Measurements from ENCODE around the gene MFAP2. TPM values are rescaled to one million over a fixed set of nuclear protein-coding genes. Genes with fewer than 3 reads are reported as not detected.

Gene MFAP2
- total RNA-seq, 1 experiment from 2014 or later: 55.9 TPM

- no peak for DNase-seq (ENCODE audit: low spot score)
- in situ Hi-C loops (cut with HindIII; ENCODE audit: low sequenced_read_pairs): no loop called here
Observed at GRCh38 chr1:16984717-16985116, 4.3 kb upstream of the MFAP2 start.

- in situ Hi-C loops (cut with HindIII; ENCODE audit: low sequenced_read_pairs): no loop called here
- no peak for DNase-seq (ENCODE audit: low spot score)
Observed at GRCh38 chr1:16983649-16984048, 3.2 kb upstream of the MFAP2 start.

GRCh38 chr1:16982902-16983301, 2.5 kb upstream of the MFAP2 start:
- no peak for DNase-seq (ENCODE audit: low spot score)
- in situ Hi-C loops (cut with HindIII; ENCODE audit: low sequenced_read_pairs): no loop called here

- in situ Hi-C loops (cut with HindIII; ENCODE audit: low sequenced_read_pairs): no loop called here
- DNase-seq (ENCODE audit: low spot score): no peak
Observed at GRCh38 chr1:16981269-16981849, 939 bp upstream of the MFAP2 start.

GRCh38 chr1:16979475-16980327, 719 bp downstream of the MFAP2 start:
- no peak for DNase-seq (ENCODE audit: low spot score)
- in situ Hi-C loops (cut with HindIII; ENCODE audit: low sequenced_read_pairs): no loop called here

GRCh38 chr1:16978567-16979474, 1.6 kb downstream of the MFAP2 start:
- in situ Hi-C loops (cut with HindIII; ENCODE audit: low sequenced_read_pairs): no loop called here
- no peak for DNase-seq (ENCODE audit: low spot score)

GRCh38 chr1:16978139-16978538, 2.3 kb downstream of the MFAP2 start:
- no peak for DNase-seq (ENCODE audit: low spot score)
- in situ Hi-C loops (cut with HindIII; ENCODE audit: low sequenced_read_pairs): no loop called here

GRCh38 chr1:16977377-16977776, 3.0 kb downstream of the MFAP2 start:
- DNase-seq (ENCODE audit: low spot score): no peak
- in situ Hi-C loops (cut with HindIII; ENCODE audit: low sequenced_read_pairs): no loop called here

GRCh38 chr1:16976966-16977365, 3.5 kb downstream of the MFAP2 start:
- in situ Hi-C loops (cut with HindIII; ENCODE audit: low sequenced_read_pairs): no loop called here
- no peak for DNase-seq (ENCODE audit: low spot score)

GRCh38 chr1:16975838-16976237, 4.6 kb downstream of the MFAP2 start:
- no peak for DNase-seq (ENCODE audit: low spot score)
- in situ Hi-C loops (cut with HindIII; ENCODE audit: low sequenced_read_pairs): no loop called here

- in situ Hi-C loops (cut with HindIII; ENCODE audit: low sequenced_read_pairs): no loop called here
- no peak for DNase-seq (ENCODE audit: low spot score)
Observed at GRCh38 chr1:16975211-16975610, 5.2 kb downstream of the MFAP2 start.

GRCh38 chr1:16973215-16973614, 7.2 kb downstream of the MFAP2 start:
- no peak for DNase-seq (ENCODE audit: low spot score)
- in situ Hi-C loops (cut with HindIII; ENCODE audit: low sequenced_read_pairs): loop anchor here (5.0 kb wide), 1 partner anchor 69 kb away; no protein-coding TSS in a partner anchor

- in situ Hi-C loops (cut with HindIII; ENCODE audit: low sequenced_read_pairs): loop anchor here (5.0 kb wide), 1 partner anchor 70 kb away; no protein-coding TSS in a partner anchor
- DNase-seq (ENCODE audit: low spot score): no peak
Observed at GRCh38 chr1:16972189-16972895, 8.1 kb downstream of the MFAP2 start.

- peak; percentile 46 for DNase-seq (ENCODE audit: low spot score)
- in situ Hi-C loops (cut with HindIII; ENCODE audit: low sequenced_read_pairs): loop anchor here (5.0 kb wide), 1 partner anchor 71 kb away; no protein-coding TSS in a partner anchor
Observed at GRCh38 chr1:16971341-16972188, 8.9 kb downstream of the MFAP2 start.

- DNase-seq (ENCODE audit: low spot score): no peak
- in situ Hi-C loops (cut with HindIII; ENCODE audit: low sequenced_read_pairs): loop anchor here (5.0 kb wide), 1 partner anchor 72 kb away; no protein-coding TSS in a partner anchor
Observed at GRCh38 chr1:16970132-16970910, 10.1 kb downstream of the MFAP2 start.

GRCh38 chr1:16969651-16970050, 10.8 kb downstream of the MFAP2 start:
- in situ Hi-C loops (cut with HindIII; ENCODE audit: low sequenced_read_pairs): loop anchor here (5.0 kb wide), 1 partner anchor 73 kb away; no protein-coding TSS in a partner anchor

GRCh38 chr1:16969057-16969611, 11.3 kb downstream of the MFAP2 start:
- in situ Hi-C loops (cut with HindIII; ENCODE audit: low sequenced_read_pairs): no loop called here
- DNase-seq (ENCODE audit: low spot score): no peak

More at GRCh38 chr1:16969651-16970050, 10.8 kb downstream of the MFAP2 start:
- DNase-seq (ENCODE audit: low spot score): no peak

Data from G401 (cell line).